H1 (cell line): Measurements from ENCODE around the gene HS3ST1. TPM values are rescaled to one million over a fixed set of nuclear protein-coding genes. Genes with fewer than 3 reads are reported as not detected.

Experiments used
- CTCF ChIA-PET: fragments of 300-600 bp; sonication (Branson Sonifier 250); formaldehyde crosslinking; loops from one replicate; lab custom pipeline; 2021; ENCODE audit not compliant: partially characterized antibody; lab: Charles Lee
- POLR2A ChIA-PET: fragments of 300-600 bp; sonication (Branson Sonifier 250); formaldehyde crosslinking; loops from one replicate; lab custom pipeline; 2021; ENCODE audit warnings: inconsistent platforms; ENCODE audit not compliant: partially characterized antibody; lab: Charles Lee
- DNase-seq, 2 experiments: peaks; one replicate each; pipeline versions ENCODE4 v3.0.0 to v3.0.0-alpha.2; 2010 to 2022; ENCODE audit warnings: low spot score in 2 of 2, low read depth in 1 of 2, mixed read lengths in 1 of 2
- FAIRE-seq: peaks from 2 replicates; lab custom pipeline; 2011; peaks lifted over from hg19 to GRCh38; lab: Jason Lieb, UNC
- H2AFZ ChIP-seq: 2 replicates; pipeline ENCODE4 v1.8.1; 2012; ENCODE audit warnings: low read length, inconsistent platforms
- H2AK5ac ChIP-seq: 2 replicates; pipeline ENCODE4 v1.6.1; 2013; ENCODE audit warnings: low read depth, low read length
- H2BK120ac ChIP-seq: replicated peaks from 2 replicates; pipeline ENCODE3; 2013; ENCODE audit warnings: low read depth, low read length, inconsistent platforms
- H2BK12ac ChIP-seq: 2 replicates; pipeline ENCODE4 v1.6.1; 2013; ENCODE audit warnings: low read depth, low read length
- H2BK15ac ChIP-seq: 2 replicates; pipeline ENCODE4 v1.6.1; 2013; ENCODE audit warnings: low read length
- H2BK20ac ChIP-seq: 2 replicates; pipeline ENCODE4 v1.6.1; 2013; ENCODE audit warnings: low read length
- H2BK5ac ChIP-seq: 2 replicates; pipeline ENCODE4 v1.6.1; 2013; ENCODE audit warnings: low read depth, low read length
- H3K14ac ChIP-seq: 2 replicates; pipeline ENCODE4 v1.6.1; 2013; ENCODE audit warnings: inconsistent platforms; ENCODE audit not compliant: insufficient read length
- H3K18ac ChIP-seq: 2 replicates; pipeline ENCODE4 v1.6.1; 2013; ENCODE audit warnings: low read length; ENCODE audit errors: extremely low read depth
- H3K23ac ChIP-seq: 2 replicates; pipeline ENCODE4 v1.6.1; 2013; ENCODE audit warnings: inconsistent platforms; ENCODE audit not compliant: insufficient read length
- H3K23me2 ChIP-seq: 2 replicates; pipeline ENCODE4 v1.6.1; 2013; ENCODE audit warnings: low read depth, low read length
- H3K27ac ChIP-seq: 2 replicates; pipeline ENCODE4 v1.6.1; 2011; ENCODE audit warnings: low read depth, low read length, inconsistent platforms
- H3K27me3 ChIP-seq, 4 experiments: replicated peaks in 1 of 4; 1 replicate in 1 of 4; 2 replicates in 3 of 4; pipeline versions ENCODE4 v1.6.1 to v1.8.1; 2011 to 2013; ENCODE audit warnings: low read length in 3 of 4, mild to moderate bottlenecking in 3 of 4, inconsistent platforms in 2 of 4, mixed read lengths in 2 of 4, moderate library complexity in 1 of 4; ENCODE audit not compliant: control insufficient read depth in 3 of 4, insufficient read depth in 3 of 4; ENCODE audit errors: extremely low read depth in 1 of 4
- H3K36me3 ChIP-seq, 4 experiments: 2 replicates each; pipeline versions ENCODE4 v1.6.1 to v1.8.1; 2011 to 2013; ENCODE audit warnings: mild to moderate bottlenecking in 4 of 4, low read length in 3 of 4, moderate library complexity in 2 of 4, control low read depth in 1 of 4, inconsistent platforms in 1 of 4; ENCODE audit not compliant: insufficient read depth in 4 of 4, control insufficient read depth in 2 of 4
- H3K4ac ChIP-seq: replicated peaks from 2 replicates; pipeline ENCODE3; 2013; ENCODE audit warnings: low read length, low read depth, mixed read lengths, inconsistent platforms; ENCODE audit not compliant: insufficient read length
- H3K4me1 ChIP-seq, 4 experiments: replicated peaks in 1 of 4; 1 replicate in 1 of 4; 2 replicates in 3 of 4; pipeline versions ENCODE4 v1.6.1 to v1.8.1; 2011 to 2013; ENCODE audit warnings: low read length in 3 of 4, inconsistent platforms in 2 of 4, mixed read lengths in 1 of 4; ENCODE audit not compliant: insufficient read depth in 4 of 4, control insufficient read depth in 3 of 4
- H3K4me2 ChIP-seq, 2 experiments: 2 replicates each; pipeline versions ENCODE4 v1.6.1 to v1.8.1; 2011 to 2013; ENCODE audit warnings: low read depth in 2 of 2, low read length in 2 of 2, control low read depth in 1 of 2, inconsistent platforms in 1 of 2, mild to moderate bottlenecking in 1 of 2; ENCODE audit not compliant: insufficient read depth in 1 of 2
- H3K4me3 ChIP-seq, 4 experiments: fragments of 200-600, 300-600 bp in 1 of 4; sonication (generic), shearing (Covaris generic), sonication (Bioruptor Twin) in 1 of 4; 2 replicates each; pipeline versions ENCODE4 v1.5.1 to v1.8.1; 2011 to 2016; ENCODE audit warnings: low read length in 4 of 4, low read depth in 3 of 4, control low read depth in 2 of 4, inconsistent platforms in 2 of 4, mild to moderate bottlenecking in 2 of 4, mixed read lengths in 1 of 4, moderate library complexity in 1 of 4; ENCODE audit not compliant: insufficient read depth in 2 of 4; ENCODE audit errors: extremely low read depth in 1 of 4
- H3K56ac ChIP-seq: replicated peaks from 2 replicates; pipeline ENCODE3; 2013; ENCODE audit warnings: low read depth, mild to moderate bottlenecking, mixed read lengths, low read length, inconsistent platforms; ENCODE audit not compliant: insufficient read length
- H3K79me1 ChIP-seq: 2 replicates; pipeline ENCODE4 v1.6.1; 2013; ENCODE audit warnings: low read depth, low read length, control low read depth
- H3K79me2 ChIP-seq, 2 experiments: 2 replicates each; pipeline versions ENCODE4 v1.6.1 to v1.8.1; 2012 to 2013; ENCODE audit warnings: low read length in 2 of 2, mild to moderate bottlenecking in 2 of 2, inconsistent platforms in 1 of 2; ENCODE audit not compliant: insufficient read depth in 2 of 2, control insufficient read depth in 1 of 2
- H3K9ac ChIP-seq, 4 experiments: replicated peaks in 1 of 4; 1 replicate in 1 of 4; 2 replicates in 3 of 4; pipeline versions ENCODE4 v1.6.1 to v1.8.1; 2011 to 2013; ENCODE audit warnings: low read depth in 3 of 4, low read length in 3 of 4, control low read depth in 2 of 4, mild to moderate bottlenecking in 2 of 4, moderate library complexity in 2 of 4, inconsistent platforms in 1 of 4; ENCODE audit errors: extremely low read depth in 1 of 4
- H3K9me3 ChIP-seq, 2 experiments: 2 replicates each; pipeline versions ENCODE4 v1.6.1 to v1.8.1; 2012 to 2013; ENCODE audit warnings: mild to moderate bottlenecking in 2 of 2, moderate library complexity in 2 of 2, control low read depth in 1 of 2, inconsistent platforms in 1 of 2, low read depth in 1 of 2, low read length in 1 of 2, mixed read lengths in 1 of 2; ENCODE audit not compliant: insufficient read depth in 2 of 2
- H4K20me1 ChIP-seq, 2 experiments: replicated peaks in 1 of 2; 2 replicates each; pipeline versions ENCODE3 to v1.8.1; 2011 to 2013; ENCODE audit warnings: inconsistent platforms in 2 of 2, low read length in 2 of 2, mild to moderate bottlenecking in 1 of 2; ENCODE audit not compliant: insufficient read depth in 2 of 2, control insufficient read depth in 1 of 2
- H4K5ac ChIP-seq: 2 replicates; pipeline ENCODE4 v1.6.1; 2013; ENCODE audit warnings: low read length, low read depth, mixed read lengths, inconsistent platforms; ENCODE audit not compliant: insufficient read length
- H4K8ac ChIP-seq: 2 replicates; pipeline ENCODE4 v1.8.0; 2013; ENCODE audit warnings: mild to moderate bottlenecking, moderate library complexity, low read length, inconsistent platforms; ENCODE audit not compliant: insufficient read depth; ENCODE audit errors: extremely low read depth
- H4K91ac ChIP-seq: replicated peaks from 2 replicates; pipeline ENCODE3; 2013; ENCODE audit warnings: low read length, mixed read lengths, inconsistent platforms; ENCODE audit not compliant: insufficient read length
- BCL11A ChIP-seq, 2 experiments: IDR thresholded peaks; one replicate each; pipeline ENCODE4 v1.6.1; 2011; ENCODE audit warnings: low read depth in 2 of 2, low read length in 2 of 2, mild to moderate bottlenecking in 2 of 2
- PHF8 ChIP-seq: fragments of 200-600 bp; sonication (generic); conservative IDR thresholded peaks from 2 replicates; pipeline ENCODE4 v1.7.1; 2012; ENCODE audit warnings: low read depth, mild to moderate bottlenecking, inconsistent platforms, low read length, moderate library complexity
- RFX5 ChIP-seq: IDR thresholded peaks from 2 replicates; pipeline ENCODE4 v1.6.1; 2011; ENCODE audit warnings: low read depth, low read length, improper control_type of control experiment, borderline replicate concordance
- WGBS, 2 experiments: shearing (Covaris generic) in 1 of 2; methylation state at CpG; one replicate each; pipeline versions ENCODE4 v1.1.6 to v1.1.7; 2013 to 2015; ENCODE audit warnings: low lambda C conversion rate in 2 of 2, mixed read lengths in 2 of 2, inconsistent platforms in 1 of 2, low coverage in 1 of 2, missing lambda C conversion rate in 1 of 2; ENCODE audit not compliant: insufficient replicate concordance in 2 of 2, insufficient coverage in 1 of 2, insufficient read length in 1 of 2; ENCODE audit errors: extremely low coverage in 1 of 2, missing lambda C conversion rate in 1 of 2; 5-methylcytosine and 5-hydroxymethylcytosine counted together
- polyA plus RNA-seq, 7 experiments: library from polyadenylated mRNA; depleted of rRNA in 3 of 7; stranded (reverse) in 5 of 7; unstranded in 2 of 7; fragments of >200 nt in 5 of 7; fragments of 200-250 nt in 2 of 7; gene quantifications; 1 replicate in 5 of 7; 2 replicates in 1 of 7; 4 replicates in 1 of 7; pipeline versions ENCODE4 v1.2.1 to v1.2.3, GENCODE V29; 2011 to 2013; ENCODE audit warnings: missing spikeins in 2 of 7, mixed read lengths in 2 of 7
- total RNA-seq: library from RNA; stranded (reverse); fragmentation: NEBNext Ultra II Directional; extraction: Animal tissue kit (Norgen Biotek cat#: 25700); gene quantifications from 2 replicates; pipeline ENCODE4 v1.2.1, GENCODE V29; 2021

Gene HS3ST1
- total and polyA plus RNA-seq, 2 of the 8 experiments (the other 6 are each of a cell fraction or from before 2014, with no cell fraction given) = 0.50 to 1.5 TPM

- Histone ChIP-seq H4K20me1 (no peaks in the 10 kb centered on the region), H3K23me2 (no peaks in the 10 kb centered on the region), H3K4me3 (no peak overlapping the region), H3K9me3 (no peaks in the 10 kb centered on the region), H3K18ac (no peak overlapping the region), H3K56ac (no peak overlapping the region), H3K4me2 (no peak overlapping the region), H4K5ac (no peak overlapping the region), H2BK12ac (no peak overlapping the region), H3K9ac (no peak overlapping the region), H4K91ac (no peak overlapping the region), H3K4ac (no peak overlapping the region), H3K79me2 (no peaks in the 10 kb centered on the region), H2BK15ac (no peak overlapping the region), H3K27ac (no peak overlapping the region), H3K79me1 (no peaks in the 10 kb centered on the region), H2BK120ac (no peak overlapping the region), H2BK5ac (no peak overlapping the region), H3K23ac (no peak overlapping the region), H2AFZ (no peak overlapping the region), H4K8ac (no peak overlapping the region), H2BK20ac (no peak overlapping the region), H3K4me1 (peaks cover 0 to 5% (median 2%) of the 10 kb centered on the region in 4 experiments; a peak in 4 of 7 replicates), H3K36me3 (no peaks in the 10 kb centered on the region), H3K14ac (no peak overlapping the region), H2AK5ac (no peak overlapping the region)
- 85% methylated on average over 3 of the region's 3 CpGs; no CpG with 5 or more reads in 1 of the 2 experiments for WGBS, 2 experiments
- POLR2A ChIA-PET = no interaction called here
- FAIRE-seq = no peak
- DNase-seq = no peak
- CTCF ChIA-PET = interaction anchor here (0.6 kb wide), 1 partner anchor 757 kb away, joined by 3 read pairs; no protein-coding TSS in a partner anchor
- TF ChIP-seq RFX5 = no peak
- TF ChIP-seq BCL11A (IDR thresholded peaks at IDR 0.05; ENCODE audit: low read depth in 2 of 2, low read length in 2 of 2) = no peak
- TF ChIP-seq PHF8 = no peak
- TF ChIP-seq, all 59 proteins: peak for 0
- H3K27me3 ChIP-seq = no peaks in the 10 kb centered on the region
These were observed 42.4 kb upstream of the HS3ST1 start for GRCh38 chr4:11471046-11471441.
